Measurements from ENCODE around the gene TTC39C. TPM values are rescaled to one million over a fixed set of nuclear protein-coding genes. Genes with fewer than 3 reads are reported as not detected.
A peak's percentile ranks its signal among the peaks of the same experiment; 100 is the strongest.

The TTC39C gene
- total RNA-seq, 2 donors from 2014 or later = 8.8 to 9.5 TPM

DNA sequence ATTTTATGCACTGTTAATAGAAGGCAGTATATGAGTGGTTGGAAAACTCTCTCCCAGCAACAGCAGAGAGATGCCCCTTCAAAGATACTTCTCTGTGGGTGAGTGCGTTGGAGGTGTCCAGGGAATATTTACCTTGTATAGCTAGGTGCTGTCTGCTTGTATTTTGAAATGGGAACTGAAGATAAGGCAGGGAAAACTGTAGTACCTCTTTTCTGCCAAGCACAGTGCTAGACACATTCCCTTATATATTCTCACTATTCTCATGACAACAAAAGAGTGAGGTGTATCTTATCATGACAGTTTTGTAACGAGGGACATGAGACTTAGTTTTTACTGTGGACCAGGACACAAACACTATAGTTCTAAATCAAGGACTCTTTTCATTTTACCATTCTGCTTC, 2.1 kb downstream of the TTC39C start:
- Histone ChIP-seq H3K27me3 (no peaks in the 10 kb centered on the region), H3K27ac (no peak overlapping the region), H3K9me3 (no peaks in the 10 kb centered on the region), H3K4me1 (peaks cover 9% of the 10 kb centered on the region), H3K36me3 (no peaks in the 10 kb centered on the region), H3K9ac (ENCODE audit: low read depth in 2 of 2, low read length in 2 of 2) (no peak overlapping the region), H3K4me3 (no peak overlapping the region)
- DNase-seq = no peak
- intact Hi-C loops (cut with DNase I) = no loop called here
- TF ChIP-seq, protein P1, sequence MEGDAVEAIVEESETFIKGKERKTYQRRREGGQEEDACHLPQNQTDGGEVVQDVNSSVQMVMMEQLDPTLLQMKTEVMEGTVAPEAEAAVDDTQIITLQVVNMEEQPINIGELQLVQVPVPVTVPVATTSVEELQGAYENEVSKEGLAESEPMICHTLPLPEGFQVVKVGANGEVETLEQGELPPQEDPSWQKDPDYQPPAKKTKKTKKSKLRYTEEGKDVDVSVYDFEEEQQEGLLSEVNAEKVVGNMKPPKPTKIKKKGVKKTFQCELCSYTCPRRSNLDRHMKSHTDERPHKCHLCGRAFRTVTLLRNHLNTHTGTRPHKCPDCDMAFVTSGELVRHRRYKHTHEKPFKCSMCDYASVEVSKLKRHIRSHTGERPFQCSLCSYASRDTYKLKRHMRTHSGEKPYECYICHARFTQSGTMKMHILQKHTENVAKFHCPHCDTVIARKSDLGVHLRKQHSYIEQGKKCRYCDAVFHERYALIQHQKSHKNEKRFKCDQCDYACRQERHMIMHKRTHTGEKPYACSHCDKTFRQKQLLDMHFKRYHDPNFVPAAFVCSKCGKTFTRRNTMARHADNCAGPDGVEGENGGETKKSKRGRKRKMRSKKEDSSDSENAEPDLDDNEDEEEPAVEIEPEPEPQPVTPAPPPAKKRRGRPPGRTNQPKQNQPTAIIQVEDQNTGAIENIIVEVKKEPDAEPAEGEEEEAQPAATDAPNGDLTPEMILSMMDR (IDR thresholded peaks at IDR 0.05) = peak; percentile 32

GRCh38 chr18:24018299-24018886, 3.8 kb downstream of the TTC39C start:
- no peak for DNase-seq
- TF ChIP-seq, protein P1 (IDR thresholded peaks at IDR 0.05) = no peak
- Histone ChIP-seq H3K27ac (no peak overlapping the region), H3K9me3 (no peaks in the 10 kb centered on the region), H3K4me1 (peaks cover 6% of the 10 kb centered on the region), H3K27me3 (no peaks in the 10 kb centered on the region), H3K4me3 (no peak overlapping the region), H3K36me3 (no peaks in the 10 kb centered on the region), H3K9ac (ENCODE audit: low read depth in 2 of 2, low read length in 2 of 2) (no peak overlapping the region)
- intact Hi-C loops (cut with DNase I) = no loop called here

DNA sequence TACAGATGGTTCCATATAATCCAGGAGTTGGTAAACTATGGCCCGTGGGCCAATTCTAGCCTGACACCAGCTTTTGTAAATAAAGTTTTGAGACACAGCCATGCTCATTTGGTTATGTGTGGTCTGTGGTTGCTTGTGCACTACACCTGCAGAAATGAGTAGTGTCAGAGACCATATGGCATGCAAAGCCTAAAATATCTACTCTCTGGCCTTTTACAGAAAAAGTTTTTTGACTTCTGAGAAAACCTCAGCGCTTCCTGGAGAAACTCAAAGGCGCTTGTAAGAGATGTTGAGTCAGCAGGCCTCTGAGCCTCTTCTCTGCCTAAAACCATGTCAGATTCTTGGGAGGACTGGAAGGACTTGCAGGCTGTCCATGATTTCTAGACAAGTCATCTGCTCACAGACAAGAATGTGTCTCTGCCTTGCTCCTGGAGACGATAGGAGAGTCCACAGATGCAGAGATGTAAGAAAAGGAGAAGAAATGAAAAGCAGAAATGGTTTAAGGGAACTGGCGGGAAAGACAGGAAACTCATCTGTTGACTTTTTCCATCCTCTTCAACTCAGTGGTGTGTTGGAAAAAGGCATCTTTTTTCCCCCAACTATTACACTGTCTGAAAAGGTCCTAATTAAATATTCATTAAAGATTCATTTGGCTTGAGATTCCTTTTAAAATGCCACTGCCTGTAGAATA, 5.2 kb downstream of the TTC39C start:
- H3K36me3 ChIP-seq = no peaks in the 10 kb centered on the region
- H3K4me3 ChIP-seq = no peak overlapping the region
- DNase-seq = no peak
- H3K4me1 ChIP-seq = no peaks in the 10 kb centered on the region
- H3K27ac ChIP-seq = no peak overlapping the region
- H3K9me3 ChIP-seq = no peaks in the 10 kb centered on the region
- no peak overlapping the region for H3K9ac ChIP-seq (ENCODE audit: low read depth in 2 of 2, low read length in 2 of 2)
- H3K27me3 ChIP-seq = no peaks in the 10 kb centered on the region
- intact Hi-C loops (cut with DNase I) = no loop called here
- TF ChIP-seq, protein P1 (IDR thresholded peaks at IDR 0.05) = no peak

DNA sequence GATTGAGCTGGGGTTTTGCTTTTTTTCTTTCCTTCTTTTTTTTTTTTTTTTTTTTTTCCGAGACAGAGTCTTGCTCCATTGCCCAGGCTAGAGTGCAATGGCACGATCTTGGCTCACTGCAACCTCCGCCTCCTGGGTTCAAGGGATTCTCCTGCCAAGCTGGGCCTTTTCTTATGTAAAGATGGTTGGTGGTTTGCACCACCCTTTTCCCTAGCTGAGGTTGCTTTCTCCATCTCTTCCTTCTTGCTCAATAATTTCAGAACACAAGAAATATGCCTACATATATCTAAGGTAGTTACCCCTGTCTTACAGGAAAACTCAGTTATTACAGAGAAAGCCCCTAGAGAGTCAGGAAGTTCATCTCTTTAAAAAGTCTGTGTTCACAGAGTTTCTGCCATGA, 7.0 kb downstream of the TTC39C start:
- H3K27ac ChIP-seq = no peak overlapping the region
- intact Hi-C loops (cut with DNase I) = no loop called here

GRCh38 chr18:24022161-24022560, 7.6 kb downstream of the TTC39C start:
- TF ChIP-seq, protein P1 (IDR thresholded peaks at IDR 0.05) = no peak
- no peak overlapping the region for H3K4me3 ChIP-seq
- H3K27me3 ChIP-seq = no peaks in the 10 kb centered on the region
- H3K27ac ChIP-seq = no peak overlapping the region
- H3K9me3 ChIP-seq = no peaks in the 10 kb centered on the region
- intact Hi-C loops (cut with DNase I) = no loop called here
- no peaks in the 10 kb centered on the region for H3K4me1 ChIP-seq
- H3K36me3 ChIP-seq = no peaks in the 10 kb centered on the region
- DNase-seq = no peak
- H3K9ac ChIP-seq (ENCODE audit: low read depth in 2 of 2, low read length in 2 of 2) = no peak overlapping the region

More for the DNA sequence above, 7.0 kb downstream of the TTC39C start:
- TF ChIP-seq, protein P1 (IDR thresholded peaks at IDR 0.05) = no peak
- H3K36me3 ChIP-seq = no peaks in the 10 kb centered on the region
- no peaks in the 10 kb centered on the region for H3K27me3 ChIP-seq
- H3K4me3 ChIP-seq = no peak overlapping the region
- H3K4me1 ChIP-seq = no peaks in the 10 kb centered on the region
- DNase-seq = no peak
- H3K9me3 ChIP-seq = no peaks in the 10 kb centered on the region
- no peak overlapping the region for H3K9ac ChIP-seq (ENCODE audit: low read depth in 2 of 2, low read length in 2 of 2)

All from colonic mucosa (tissue), 4 donors.